Measurements from ENCODE around the gene UBE2N.

- TF ChIP-seq CTCF (conservative IDR thresholded peaks at IDR 0.05; ENCODE audit: low read length) (no peak), EZH2phosphoT487 (IDR thresholded peaks at IDR 0.05; ENCODE audit: borderline replicate concordance) (no peak)
Measured at GRCh38 chr12:93375906-93376305, 65.8 kb downstream of the UBE2N start.

All from Loucy (cell line).